Fibroblast of lung (primary cell): ENCODE data around the gene CHRM1. TPM values are rescaled to one million over a fixed set of nuclear protein-coding genes. Genes with fewer than 3 reads are reported as not detected.

Experiments used
- DNase-seq, 2 donors: peaks; one replicate each; pipeline versions ENCODE4 v3.0.0 to v3.0.0-alpha.2; 2010; ENCODE audit warnings: low read depth in 2 of 2
- H2AFZ ChIP-seq: 2 replicates; pipeline ENCODE4 v1.5.1; 2012; ENCODE audit warnings: low read length, control low read depth, inconsistent platforms
- H3K27ac ChIP-seq: 2 replicates; pipeline ENCODE4 v1.5.1; 2011; ENCODE audit warnings: low read length, control low read depth; ENCODE audit not compliant: insufficient read depth
- H3K27me3 ChIP-seq: 2 replicates; pipeline ENCODE4 v1.5.1; 2011; ENCODE audit warnings: mild to moderate bottlenecking, low read length; ENCODE audit not compliant: control insufficient read depth, insufficient read depth
- H3K36me3 ChIP-seq: 2 replicates; pipeline ENCODE4 v1.5.1; 2011; ENCODE audit warnings: low read length; ENCODE audit not compliant: control insufficient read depth, insufficient read depth
- H3K4me1 ChIP-seq: 2 replicates; pipeline ENCODE4 v1.5.1; 2011; ENCODE audit warnings: low read length; ENCODE audit not compliant: control insufficient read depth, insufficient read depth; ENCODE audit errors: extremely low read depth
- H3K4me2 ChIP-seq: 2 replicates; pipeline ENCODE4 v1.5.1; 2011; ENCODE audit warnings: low read length, control low read depth; ENCODE audit not compliant: insufficient read depth; ENCODE audit errors: extremely low read depth
- H3K4me3 ChIP-seq, 4 experiments: fragments of 200-600 bp in 1 of 4; sonication (generic) in 1 of 4; replicated peaks in 1 of 4; 2 replicates each; pipeline ENCODE4 v1.5.1; 2011 to 2016; ENCODE audit warnings: low read length in 4 of 4, low read depth in 3 of 4, mild to moderate bottlenecking in 3 of 4, control low read depth in 2 of 4, inconsistent platforms in 1 of 4, mixed read lengths in 1 of 4; ENCODE audit not compliant: insufficient read depth in 1 of 4; ENCODE audit errors: control extremely low read depth in 1 of 4
- H3K79me2 ChIP-seq: 2 replicates; pipeline ENCODE4 v1.5.1; 2012; ENCODE audit warnings: mild to moderate bottlenecking, low read length, inconsistent platforms; ENCODE audit not compliant: control insufficient read depth, insufficient read depth
- H3K9ac ChIP-seq: 2 replicates; pipeline ENCODE4 v1.5.1; 2011; ENCODE audit warnings: mild to moderate bottlenecking, low read length, control low read depth; ENCODE audit not compliant: insufficient read depth
- H3K9me3 ChIP-seq: 2 replicates; pipeline ENCODE4 v1.5.1; 2012; ENCODE audit warnings: low read depth, low read length; ENCODE audit not compliant: control insufficient read depth, insufficient read depth
- H4K20me1 ChIP-seq: 2 replicates; pipeline ENCODE4 v1.5.1; 2011; ENCODE audit warnings: low read length; ENCODE audit not compliant: control insufficient read depth, insufficient read depth; ENCODE audit errors: extremely low read depth
- EZH2 ChIP-seq: IDR thresholded peaks from 2 replicates; pipeline ENCODE4 v1.5.1; 2012; ENCODE audit warnings: low read length, control low read depth, mild to moderate bottlenecking; ENCODE audit errors: missing control alignments
- polyA plus RNA-seq, 2 donors: library from polyadenylated mRNA; depleted of rRNA in 1 of 2; stranded (reverse) in 1 of 2; unstranded in 1 of 2; fragments of >200 nt; gene quantifications; 2 replicates each; pipeline ENCODE4 v1.2.1, GENCODE V29; 2011 to 2012; ENCODE audit warnings: missing spikeins in 1 of 2
- total RNA-seq: library from RNA; depleted of rRNA; stranded (reverse); fragments of >200 nt; gene quantifications from 2 replicates; pipeline ENCODE4 v1.2.1, GENCODE V29; 2014
- TF ChIP-seq, protein P1 (sequence below), 2 donors: IDR thresholded peaks in 1 of 2; conservative IDR thresholded peaks in 1 of 2; 1 replicate in 1 of 2; 2 replicates in 1 of 2; pipeline ENCODE4 v1.5.1; 2011 to 2012; ENCODE audit warnings: low read length in 2 of 2, control low read depth in 1 of 2, inconsistent platforms in 1 of 2, low read depth in 1 of 2, mild to moderate bottlenecking in 1 of 2

Gene CHRM1
- total and polyA plus RNA-seq, 2 donors (not counting 1 experiment from before 2014, with no cell fraction given), result not detected

GRCh38 chr11:62918531-62918930 is 2.6 kb downstream of the CHRM1 start:
- no peak for DNase-seq
- no peaks in the 10 kb centered on the region for H3K36me3 ChIP-seq
- no peak overlapping the region for H2AFZ ChIP-seq
- H3K27me3 ChIP-seq, result peaks cover 24% of the 10 kb centered on the region
- no peaks in the 10 kb centered on the region for H3K9me3 ChIP-seq
- TF ChIP-seq, protein P1, sequence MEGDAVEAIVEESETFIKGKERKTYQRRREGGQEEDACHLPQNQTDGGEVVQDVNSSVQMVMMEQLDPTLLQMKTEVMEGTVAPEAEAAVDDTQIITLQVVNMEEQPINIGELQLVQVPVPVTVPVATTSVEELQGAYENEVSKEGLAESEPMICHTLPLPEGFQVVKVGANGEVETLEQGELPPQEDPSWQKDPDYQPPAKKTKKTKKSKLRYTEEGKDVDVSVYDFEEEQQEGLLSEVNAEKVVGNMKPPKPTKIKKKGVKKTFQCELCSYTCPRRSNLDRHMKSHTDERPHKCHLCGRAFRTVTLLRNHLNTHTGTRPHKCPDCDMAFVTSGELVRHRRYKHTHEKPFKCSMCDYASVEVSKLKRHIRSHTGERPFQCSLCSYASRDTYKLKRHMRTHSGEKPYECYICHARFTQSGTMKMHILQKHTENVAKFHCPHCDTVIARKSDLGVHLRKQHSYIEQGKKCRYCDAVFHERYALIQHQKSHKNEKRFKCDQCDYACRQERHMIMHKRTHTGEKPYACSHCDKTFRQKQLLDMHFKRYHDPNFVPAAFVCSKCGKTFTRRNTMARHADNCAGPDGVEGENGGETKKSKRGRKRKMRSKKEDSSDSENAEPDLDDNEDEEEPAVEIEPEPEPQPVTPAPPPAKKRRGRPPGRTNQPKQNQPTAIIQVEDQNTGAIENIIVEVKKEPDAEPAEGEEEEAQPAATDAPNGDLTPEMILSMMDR (conservative IDR thresholded peaks at IDR 0.05 in 1 of 2, IDR thresholded peaks at IDR 0.05 in 1 of 2; ENCODE audit: low read depth in 1 of 2, low read length in 2 of 2), result no peak
- no peak for TF ChIP-seq EZH2
- no peak overlapping the region for H3K27ac ChIP-seq
- no peaks in the 10 kb centered on the region for H4K20me1 ChIP-seq
- H3K4me2 ChIP-seq, result no peak overlapping the region
- H3K4me1 ChIP-seq, result no peaks in the 10 kb centered on the region
- H3K4me3 ChIP-seq, result no peak overlapping the region
- no peak overlapping the region for H3K9ac ChIP-seq
- H3K79me2 ChIP-seq, result no peaks in the 10 kb centered on the region

DNA sequence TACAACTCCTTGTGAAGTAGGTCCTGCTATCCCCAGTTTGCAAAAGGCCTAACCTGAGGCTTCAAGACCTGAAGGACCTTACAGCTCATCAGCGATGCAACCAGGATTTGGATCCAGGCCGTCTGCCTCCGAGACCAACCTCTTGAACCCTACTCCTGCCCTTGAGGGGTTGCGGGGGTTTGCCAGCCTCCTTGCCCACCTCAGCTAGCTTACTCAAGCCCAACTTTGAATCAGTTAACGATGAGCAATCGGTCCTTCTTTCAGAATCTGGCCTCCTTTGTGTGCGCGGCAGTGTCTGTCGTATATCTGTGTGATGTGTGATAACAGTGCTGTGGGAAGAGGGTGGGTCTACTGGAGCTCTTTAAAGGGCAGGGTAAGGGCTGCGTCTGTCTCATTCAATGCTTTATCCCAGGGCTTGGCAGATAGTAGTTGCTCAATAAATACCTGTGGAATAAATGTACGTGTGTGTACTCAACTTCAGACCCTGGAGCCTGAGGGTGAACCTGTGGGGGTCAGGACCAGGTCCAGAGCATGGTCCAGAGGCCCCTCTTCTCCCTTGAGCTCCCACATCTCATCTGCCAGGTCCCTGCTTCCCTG is 3.2 kb downstream of the CHRM1 start:
- H3K4me3 ChIP-seq, result no peak overlapping the region
- no peaks in the 10 kb centered on the region for H3K79me2 ChIP-seq
- H3K9me3 ChIP-seq, result no peaks in the 10 kb centered on the region
- peaks cover 20% of the 10 kb centered on the region for H3K27me3 ChIP-seq
- no peak overlapping the region for H3K9ac ChIP-seq
- H2AFZ ChIP-seq, result no peak overlapping the region
- H3K4me2 ChIP-seq, result no peak overlapping the region
- no peak overlapping the region for H3K27ac ChIP-seq
- no peaks in the 10 kb centered on the region for H3K36me3 ChIP-seq
- no peaks in the 10 kb centered on the region for H3K4me1 ChIP-seq
- no peaks in the 10 kb centered on the region for H4K20me1 ChIP-seq
- TF ChIP-seq EZH2, result no peak
- TF ChIP-seq, protein P1 (conservative IDR thresholded peaks at IDR 0.05 in 1 of 2, IDR thresholded peaks at IDR 0.05 in 1 of 2; ENCODE audit: low read depth in 1 of 2, low read length in 2 of 2), result no peak
- no peak for DNase-seq

DNA sequence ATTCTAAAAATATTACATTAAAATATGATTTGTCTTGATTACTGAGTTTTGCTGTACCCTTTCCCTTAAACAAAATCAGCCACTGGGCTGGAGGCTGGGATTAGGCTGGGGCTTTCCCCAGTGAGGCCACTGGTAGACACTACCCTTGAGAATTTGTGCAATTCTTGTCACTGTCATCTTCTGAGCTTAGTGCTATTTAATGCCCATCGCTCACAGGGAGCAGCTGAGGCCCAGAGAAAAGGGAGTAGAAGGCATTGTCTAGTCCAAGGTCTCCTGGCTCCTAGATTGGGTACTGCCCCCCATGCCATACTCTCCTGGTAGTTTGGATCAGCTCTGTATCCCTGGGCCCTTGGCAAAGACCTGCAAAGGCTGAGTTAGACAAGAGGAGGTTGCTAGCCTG is 6.7 kb downstream of the CHRM1 start:
- Histone ChIP-seq H3K4me3 (no peak overlapping the region), H3K9ac (no peak overlapping the region), H3K4me2 (no peak overlapping the region), H3K79me2 (no peaks in the 10 kb centered on the region), H3K36me3 (no peaks in the 10 kb centered on the region), H2AFZ (no peak overlapping the region), H3K9me3 (no peaks in the 10 kb centered on the region), H3K4me1 (no peaks in the 10 kb centered on the region), H3K27ac (no peak overlapping the region), H3K27me3 (peaks cover 2% of the 10 kb centered on the region), H4K20me1 (no peaks in the 10 kb centered on the region)
- no peak for TF ChIP-seq EZH2
- no peak for DNase-seq
